H9 (cell line): ENCODE measurements around the gene TAF4B. TPM values are rescaled to one million over a fixed set of nuclear protein-coding genes. Genes with fewer than 3 reads are reported as not detected.

ENCODE experiments used
- DNase-seq: peaks from one replicate; pipeline ENCODE4 v3.0.0-alpha.2; 2017
- H2AFZ ChIP-seq: one replicate; pipeline ENCODE4 v1.6.1; 2013; ENCODE audit warnings: mild to moderate bottlenecking, low read length, control low read depth, moderate library complexity
- H2AK5ac ChIP-seq: 2 replicates; pipeline ENCODE4 v1.6.1; 2013; ENCODE audit warnings: low read length, control low read depth, mixed read lengths; ENCODE audit not compliant: insufficient read length
- H2BK120ac ChIP-seq: one replicate; pipeline ENCODE4 v1.6.1; 2013; ENCODE audit warnings: low read depth, mild to moderate bottlenecking, low read length, control low read depth, inconsistent platforms; ENCODE audit not compliant: poor library complexity, severe bottlenecking
- H2BK12ac ChIP-seq: 2 replicates; pipeline ENCODE4 v1.6.1; 2013; ENCODE audit warnings: low read length, control low read depth, mixed read lengths, low read depth; ENCODE audit not compliant: insufficient read length
- H2BK15ac ChIP-seq: 2 replicates; pipeline ENCODE4 v1.6.1; 2013; ENCODE audit warnings: low read depth, low read length, control low read depth
- H2BK20ac ChIP-seq: one replicate; pipeline ENCODE4 v1.6.1; 2013; ENCODE audit warnings: low read depth, mild to moderate bottlenecking, low read length, control low read depth, inconsistent platforms; ENCODE audit not compliant: poor library complexity, severe bottlenecking
- H2BK5ac ChIP-seq: 2 replicates; pipeline ENCODE4 v1.6.1; 2013; ENCODE audit warnings: low read length, control low read depth, mixed read lengths; ENCODE audit not compliant: insufficient read length
- H3K14ac ChIP-seq: 2 replicates; pipeline ENCODE4 v1.6.1; 2013; ENCODE audit warnings: low read length, control low read depth; ENCODE audit not compliant: insufficient read depth
- H3K18ac ChIP-seq: 2 replicates; pipeline ENCODE4 v1.6.1; 2013; ENCODE audit warnings: low read depth, mild to moderate bottlenecking, mixed read lengths, low read length, control low read depth; ENCODE audit not compliant: insufficient read length
- H3K23ac ChIP-seq: 2 replicates; pipeline ENCODE4 v1.6.1; 2013; ENCODE audit warnings: low read length, control low read depth, mixed read lengths, low read depth; ENCODE audit not compliant: insufficient read length
- H3K23me2 ChIP-seq: 2 replicates; pipeline ENCODE4 v1.6.1; 2013; ENCODE audit warnings: low read depth, mild to moderate bottlenecking, mixed read lengths, low read length, control low read depth; ENCODE audit not compliant: insufficient read length, poor library complexity, severe bottlenecking
- H3K27ac ChIP-seq: 2 replicates; pipeline ENCODE4 v1.5.1; 2013; ENCODE audit warnings: low read length, control low read depth, mixed read lengths, low read depth; ENCODE audit not compliant: insufficient read length
- H3K27me3 ChIP-seq: 2 replicates; pipeline ENCODE4 v1.6.1; 2013; ENCODE audit warnings: low read length, control low read depth, inconsistent platforms; ENCODE audit not compliant: insufficient read depth
- H3K4ac ChIP-seq: 2 replicates; pipeline ENCODE4 v1.6.1; 2013; ENCODE audit warnings: low read depth, mild to moderate bottlenecking, control low read depth, inconsistent platforms, low read length, moderate library complexity
- H3K4me1 ChIP-seq: 2 replicates; pipeline ENCODE4 v1.6.1; 2013; ENCODE audit warnings: low read length, control low read depth, inconsistent platforms; ENCODE audit not compliant: insufficient read depth
- H3K4me2 ChIP-seq: 2 replicates; pipeline ENCODE4 v1.6.1; 2013; ENCODE audit warnings: low read length, control low read depth, mixed read lengths; ENCODE audit not compliant: insufficient read length, insufficient read depth
- H3K56ac ChIP-seq: 2 replicates; pipeline ENCODE4 v1.6.1; 2013; ENCODE audit warnings: low read depth, mild to moderate bottlenecking, mixed read lengths, low read length, control low read depth; ENCODE audit not compliant: insufficient read length
- H3K79me1 ChIP-seq: 2 replicates; pipeline ENCODE4 v1.6.1; 2013; ENCODE audit warnings: low read depth, mild to moderate bottlenecking, moderate library complexity, low read length, control low read depth, inconsistent platforms; ENCODE audit not compliant: insufficient read depth, poor library complexity, severe bottlenecking
- H3K79me2 ChIP-seq: 2 replicates; pipeline ENCODE4 v1.6.1; 2013; ENCODE audit warnings: low read length, control low read depth, inconsistent platforms; ENCODE audit not compliant: insufficient read depth
- H3K9ac ChIP-seq: 2 replicates; pipeline ENCODE4 v1.6.1; 2013; ENCODE audit warnings: low read length, control low read depth, mixed read lengths; ENCODE audit not compliant: insufficient read length; ENCODE audit errors: extremely low read depth
- H3K9me3 ChIP-seq: one replicate; pipeline ENCODE4 v1.6.1; 2013; ENCODE audit warnings: low read depth, low read length, inconsistent platforms; ENCODE audit not compliant: control insufficient read depth
- H3T11ph ChIP-seq: one replicate; pipeline ENCODE4 v1.6.1; 2013; ENCODE audit warnings: mild to moderate bottlenecking, low read length, control low read depth, inconsistent platforms
- H4K20me1 ChIP-seq: one replicate; pipeline ENCODE4 v1.6.1; 2013; ENCODE audit not compliant: control insufficient read depth, insufficient read length, insufficient read depth
- H4K5ac ChIP-seq: 2 replicates; pipeline ENCODE4 v1.6.1; 2013; ENCODE audit warnings: low read depth, mild to moderate bottlenecking, mixed read lengths, low read length, control low read depth; ENCODE audit not compliant: insufficient read length
- H4K8ac ChIP-seq: replicated peaks from 2 replicates; pipeline ENCODE4 v1.6.1; 2013; ENCODE audit warnings: low read length, control low read depth, mixed read lengths, low read depth; ENCODE audit not compliant: insufficient read length
- H4K91ac ChIP-seq: 2 replicates; pipeline ENCODE4 v1.6.1; 2013; ENCODE audit warnings: low read depth, mild to moderate bottlenecking, moderate library complexity, mixed read lengths, low read length, control low read depth; ENCODE audit not compliant: insufficient read length
- H3K27ac Mint-ChIP-seq, 3 experiments: 2 replicates in 2 of 3; 3 replicates in 1 of 3; pipeline ENCODE4 v1.8.0; 2020 to 2021; ENCODE audit warnings: mixed read lengths in 3 of 3, mild to moderate bottlenecking in 1 of 3, moderate library complexity in 1 of 3
- H3K27me3 Mint-ChIP-seq: 2 replicates; pipeline ENCODE4 v1.8.0; 2021; ENCODE audit warnings: low read depth, mild to moderate bottlenecking, moderate library complexity, mixed read lengths
- H3K36me3 Mint-ChIP-seq, 3 experiments: 2 replicates in 2 of 3; 3 replicates in 1 of 3; pipeline ENCODE4 v1.8.0; 2020 to 2021; ENCODE audit warnings: low read depth in 3 of 3, mixed read lengths in 3 of 3; ENCODE audit not compliant: insufficient read depth in 1 of 3
- H3K4me1 Mint-ChIP-seq, 2 experiments: 2 replicates each; pipeline ENCODE4 v1.8.0; 2020; ENCODE audit warnings: mixed read lengths in 2 of 2
- H3K4me3 Mint-ChIP-seq, 2 experiments: 2 replicates in 1 of 2; 3 replicates in 1 of 2; pipeline ENCODE4 v1.8.0; 2020 to 2021; ENCODE audit warnings: mild to moderate bottlenecking in 2 of 2, mixed read lengths in 2 of 2, moderate library complexity in 1 of 2
- H3K9me3 Mint-ChIP-seq, 2 experiments: 2 replicates in 1 of 2; 3 replicates in 1 of 2; pipeline ENCODE4 v1.8.0; 2020; ENCODE audit warnings: mild to moderate bottlenecking in 2 of 2, mixed read lengths in 2 of 2, moderate library complexity in 1 of 2
- WGBS: extraction: QIAGEN DNeasy Blood & Tissue Kit; methylation state at CpG from one replicate; pipeline ENCODE4 v1.1.7; 2013; ENCODE audit warnings: missing lambda C conversion rate, low lambda C conversion rate, mixed read lengths; ENCODE audit not compliant: insufficient read length; ENCODE audit errors: extremely low coverage; 5-methylcytosine and 5-hydroxymethylcytosine counted together
- total RNA-seq: library from RNA; stranded (reverse); gene quantifications from 2 replicates; pipeline ENCODE4 v1.2.1, GENCODE V29; 2021
- TF ChIP-seq, protein P1 (sequence below): fragments of 200-600 bp; sonication (generic); conservative IDR thresholded peaks from 3 replicates; pipeline ENCODE4 v1.8.0; 2021; ENCODE audit warnings: antibody characterized with exemption, mild to moderate bottlenecking

TAF4B gene
- total RNA-seq, 1 experiment from 2014 or later, result 19.8 TPM

- DNase-seq, result no peak
- Histone ChIP-seq H3K4ac (no peak overlapping the region), H3K23ac (no peak overlapping the region), H3K23me2 (no peaks in the 10 kb centered on the region), H2BK15ac (no peak overlapping the region), H3K14ac (no peak overlapping the region), H4K8ac (no peak overlapping the region), H2BK12ac (no peak overlapping the region), H4K20me1 (no peaks in the 10 kb centered on the region), H3K4me1 (no peaks in the 10 kb centered on the region), H3K18ac (no peak overlapping the region), H4K5ac (no peak overlapping the region), H3K79me1 (no peaks in the 10 kb centered on the region), H3K27ac (no peak overlapping the region), H3K27me3 (no peaks in the 10 kb centered on the region), H3K4me2 (no peak overlapping the region), H2BK120ac (no peak overlapping the region), H2BK5ac (no peak overlapping the region), H3K79me2 (no peaks in the 10 kb centered on the region), H2AK5ac (no peak overlapping the region), H3K9me3 (no peaks in the 10 kb centered on the region), H3K9ac (no peak overlapping the region), H2AFZ (no peak overlapping the region), H2BK20ac (no peak overlapping the region), H3K56ac (no peak overlapping the region), H4K91ac (no peak overlapping the region), H3T11ph (no peak overlapping the region)
- H3K9me3 Mint-ChIP-seq, result peaks cover 0 to 4% of the 10 kb centered on the region in 2 experiments; a peak in 3 of 5 replicates
- no peaks in the 10 kb centered on the region for H3K36me3 Mint-ChIP-seq
- WGBS, result no CpG with 5 or more reads among the region's 8 CpGs
- H3K27ac Mint-ChIP-seq, result no peak overlapping the region
- TF ChIP-seq, protein P1, sequence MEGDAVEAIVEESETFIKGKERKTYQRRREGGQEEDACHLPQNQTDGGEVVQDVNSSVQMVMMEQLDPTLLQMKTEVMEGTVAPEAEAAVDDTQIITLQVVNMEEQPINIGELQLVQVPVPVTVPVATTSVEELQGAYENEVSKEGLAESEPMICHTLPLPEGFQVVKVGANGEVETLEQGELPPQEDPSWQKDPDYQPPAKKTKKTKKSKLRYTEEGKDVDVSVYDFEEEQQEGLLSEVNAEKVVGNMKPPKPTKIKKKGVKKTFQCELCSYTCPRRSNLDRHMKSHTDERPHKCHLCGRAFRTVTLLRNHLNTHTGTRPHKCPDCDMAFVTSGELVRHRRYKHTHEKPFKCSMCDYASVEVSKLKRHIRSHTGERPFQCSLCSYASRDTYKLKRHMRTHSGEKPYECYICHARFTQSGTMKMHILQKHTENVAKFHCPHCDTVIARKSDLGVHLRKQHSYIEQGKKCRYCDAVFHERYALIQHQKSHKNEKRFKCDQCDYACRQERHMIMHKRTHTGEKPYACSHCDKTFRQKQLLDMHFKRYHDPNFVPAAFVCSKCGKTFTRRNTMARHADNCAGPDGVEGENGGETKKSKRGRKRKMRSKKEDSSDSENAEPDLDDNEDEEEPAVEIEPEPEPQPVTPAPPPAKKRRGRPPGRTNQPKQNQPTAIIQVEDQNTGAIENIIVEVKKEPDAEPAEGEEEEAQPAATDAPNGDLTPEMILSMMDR, result no peak
- no peaks in the 10 kb centered on the region for H3K27me3 Mint-ChIP-seq
- no peaks in the 10 kb centered on the region for H3K4me1 Mint-ChIP-seq
- H3K4me3 Mint-ChIP-seq, result no peak overlapping the region
These were observed 35.7 kb upstream of the TAF4B start for GRCh38 chr18:26190506-26190905.
